Osteocyte (in vitro differentiated cells): ENCODE data around the gene DEPP1. TPM values are rescaled to one million over a fixed set of nuclear protein-coding genes. Genes with fewer than 3 reads are reported as not detected.

Experiments used
- DNase-seq: peaks from one replicate; pipeline ENCODE4 v3.0.0; 2021; ENCODE audit warnings: mixed read lengths; ENCODE audit not compliant: unreplicated experiment; ENCODE audit errors: extremely low spot score
- H3K27ac Mint-ChIP-seq: one replicate; pipeline ENCODE4 v1.8.0; 2021; ENCODE audit warnings: mild to moderate bottlenecking, mixed read lengths; ENCODE audit not compliant: unreplicated experiment
- H3K27me3 Mint-ChIP-seq: one replicate; pipeline ENCODE4 v1.8.0; 2021; ENCODE audit warnings: mixed read lengths; ENCODE audit not compliant: unreplicated experiment
- H3K36me3 Mint-ChIP-seq: one replicate; pipeline ENCODE4 v1.8.0; 2021; ENCODE audit warnings: mixed read lengths; ENCODE audit not compliant: unreplicated experiment
- H3K4me1 Mint-ChIP-seq: one replicate; pipeline ENCODE4 v1.8.0; 2021; ENCODE audit warnings: mixed read lengths; ENCODE audit not compliant: unreplicated experiment
- H3K4me3 Mint-ChIP-seq: one replicate; pipeline ENCODE4 v1.8.0; 2021; ENCODE audit warnings: mild to moderate bottlenecking, moderate library complexity, mixed read lengths; ENCODE audit not compliant: unreplicated experiment
- H3K9me3 Mint-ChIP-seq: one replicate; pipeline ENCODE4 v1.8.0; 2021; ENCODE audit warnings: mixed read lengths; ENCODE audit not compliant: unreplicated experiment
- total RNA-seq: library from RNA; stranded (reverse); gene quantifications from 2 replicates; pipeline ENCODE4 v1.2.1, GENCODE V29; 2021
- TF ChIP-seq, protein P1 (sequence below): fragments of 200-600 bp; sonication (generic); IDR thresholded peaks from 2 replicates; pipeline ENCODE4 v1.5.0; 2021; ENCODE audit warnings: antibody characterized with exemption, mild to moderate bottlenecking, moderate library complexity

Gene DEPP1
- total RNA-seq, 1 donor from 2014 or later: 10.3 TPM

DNA sequence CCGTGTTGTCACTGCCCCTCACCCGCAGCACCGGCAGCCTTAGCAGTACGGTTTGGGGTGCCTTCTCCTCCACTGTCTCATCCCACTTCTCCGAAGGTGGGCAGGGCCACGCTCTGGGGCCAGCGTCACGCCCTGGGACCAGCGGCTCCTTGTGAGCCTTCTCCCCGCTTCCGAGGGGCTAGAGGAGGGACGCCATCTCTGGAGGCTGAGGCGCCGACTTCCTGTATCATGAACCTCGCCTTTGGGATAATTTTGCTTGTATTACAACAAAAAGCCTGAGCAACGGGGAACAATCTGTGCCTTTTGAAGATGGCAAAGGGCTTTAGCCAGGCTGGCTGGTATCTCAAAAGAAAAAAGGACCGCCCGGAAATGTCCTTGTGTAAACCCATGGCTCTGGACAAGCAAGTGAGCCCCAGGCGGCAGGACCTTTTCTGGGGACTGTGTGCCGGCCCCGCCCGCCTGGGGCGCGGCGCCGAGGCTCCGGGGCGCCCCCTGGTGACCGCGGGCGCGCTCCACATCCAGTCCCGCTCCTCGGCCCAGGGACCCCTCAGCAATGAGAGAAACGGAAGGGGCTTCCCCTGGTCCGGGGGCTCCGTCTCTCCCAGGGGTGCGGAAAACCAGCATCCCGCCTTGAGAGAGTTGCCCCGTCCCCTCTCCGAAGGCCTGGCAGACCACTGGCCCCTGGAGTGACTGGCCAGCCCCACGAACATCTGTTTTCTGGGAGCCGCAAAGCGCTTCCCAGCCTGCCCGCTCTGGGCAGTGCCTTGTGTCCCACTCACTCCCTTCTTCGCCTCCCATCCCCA, 3.8 kb downstream of the DEPP1 start:
- H3K4me3 Mint-ChIP-seq: peak overlapping the region; percentile 29
- H3K27ac Mint-ChIP-seq: peak overlapping the region; percentile 57
- no peaks in the 10 kb centered on the region for H3K27me3 Mint-ChIP-seq
- peaks cover 54% of the 10 kb centered on the region for H3K4me1 Mint-ChIP-seq
- peak; percentile 90 for DNase-seq
- no peaks in the 10 kb centered on the region for H3K9me3 Mint-ChIP-seq
- H3K36me3 Mint-ChIP-seq: peaks cover 7% of the 10 kb centered on the region
- TF ChIP-seq, protein P1, sequence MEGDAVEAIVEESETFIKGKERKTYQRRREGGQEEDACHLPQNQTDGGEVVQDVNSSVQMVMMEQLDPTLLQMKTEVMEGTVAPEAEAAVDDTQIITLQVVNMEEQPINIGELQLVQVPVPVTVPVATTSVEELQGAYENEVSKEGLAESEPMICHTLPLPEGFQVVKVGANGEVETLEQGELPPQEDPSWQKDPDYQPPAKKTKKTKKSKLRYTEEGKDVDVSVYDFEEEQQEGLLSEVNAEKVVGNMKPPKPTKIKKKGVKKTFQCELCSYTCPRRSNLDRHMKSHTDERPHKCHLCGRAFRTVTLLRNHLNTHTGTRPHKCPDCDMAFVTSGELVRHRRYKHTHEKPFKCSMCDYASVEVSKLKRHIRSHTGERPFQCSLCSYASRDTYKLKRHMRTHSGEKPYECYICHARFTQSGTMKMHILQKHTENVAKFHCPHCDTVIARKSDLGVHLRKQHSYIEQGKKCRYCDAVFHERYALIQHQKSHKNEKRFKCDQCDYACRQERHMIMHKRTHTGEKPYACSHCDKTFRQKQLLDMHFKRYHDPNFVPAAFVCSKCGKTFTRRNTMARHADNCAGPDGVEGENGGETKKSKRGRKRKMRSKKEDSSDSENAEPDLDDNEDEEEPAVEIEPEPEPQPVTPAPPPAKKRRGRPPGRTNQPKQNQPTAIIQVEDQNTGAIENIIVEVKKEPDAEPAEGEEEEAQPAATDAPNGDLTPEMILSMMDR: peak; percentile 98

DNA sequence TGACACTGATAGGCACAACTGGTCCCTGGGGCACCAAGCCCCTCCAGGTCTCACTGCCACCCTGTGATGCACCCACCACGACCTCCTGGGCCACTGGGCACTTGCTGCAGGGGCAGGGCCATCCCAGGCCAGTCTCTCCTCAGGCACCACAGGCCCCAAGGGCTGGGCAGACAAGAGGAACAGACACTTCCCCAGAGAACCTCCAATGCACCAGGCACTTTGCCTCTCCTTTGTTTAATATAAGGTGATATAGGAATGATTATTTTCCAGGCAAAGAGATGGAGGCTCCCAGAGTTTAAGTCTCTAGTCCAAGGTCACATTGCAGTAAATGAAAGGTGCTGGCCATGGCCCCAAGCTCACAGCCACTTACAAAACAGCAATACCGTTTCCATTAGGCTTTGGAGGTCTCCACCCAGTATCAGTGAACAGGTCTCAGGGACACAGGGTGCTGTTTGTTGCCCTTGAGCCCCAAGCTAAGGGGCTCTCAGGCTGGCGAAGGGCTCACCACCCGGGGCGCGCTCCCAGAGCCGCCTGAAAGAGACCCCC, 4.5 kb downstream of the DEPP1 start:
- no peaks in the 10 kb centered on the region for H3K9me3 Mint-ChIP-seq
- no peak overlapping the region for H3K4me3 Mint-ChIP-seq

DNA sequence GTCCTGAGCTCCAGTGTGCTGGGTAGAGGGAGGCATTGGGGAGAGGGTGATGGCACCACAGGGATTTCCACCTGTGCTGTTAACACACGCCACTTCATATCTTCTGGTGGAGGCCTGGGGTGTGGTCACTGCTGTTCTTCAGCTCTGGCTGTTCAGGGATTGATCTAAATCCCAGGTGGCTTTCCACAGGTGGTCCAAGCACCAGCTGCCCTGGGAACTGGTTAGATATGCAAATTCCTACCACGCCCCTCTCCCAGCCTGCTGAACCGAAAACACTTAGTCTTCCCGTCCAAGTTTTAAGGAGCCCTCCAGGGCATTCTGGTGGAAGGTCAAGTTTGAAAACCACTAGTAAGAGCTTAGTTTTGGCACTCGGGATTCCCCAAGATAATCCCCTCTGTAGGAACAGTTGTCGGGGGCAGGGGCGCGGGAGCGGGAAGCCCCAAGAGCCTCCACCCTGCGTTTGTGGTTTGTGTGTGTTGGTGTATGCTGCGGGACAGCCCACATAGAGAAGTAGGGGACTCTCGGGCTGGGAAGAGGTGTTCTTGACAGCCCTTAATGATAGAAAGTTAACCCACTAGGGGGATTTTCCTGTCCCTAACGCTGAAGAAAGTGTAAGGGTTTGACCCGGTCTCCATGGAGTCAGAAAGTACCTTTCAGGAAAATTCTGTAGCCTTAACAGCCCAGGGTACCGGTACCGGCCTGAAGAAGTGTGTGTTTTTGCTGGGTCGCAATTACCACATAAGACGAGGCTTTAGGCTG, 5.1 kb downstream of the DEPP1 start:
- Mint-ChIP-seq H3K27me3 (no peaks in the 10 kb centered on the region), H3K9me3 (no peaks in the 10 kb centered on the region)
- TF ChIP-seq, protein P1: no peak

More for the DNA sequence above, 4.5 kb downstream of the DEPP1 start:
- peaks cover 7% of the 10 kb centered on the region for H3K36me3 Mint-ChIP-seq
- no peaks in the 10 kb centered on the region for H3K27me3 Mint-ChIP-seq
- H3K4me1 Mint-ChIP-seq: peaks cover 48% of the 10 kb centered on the region
- TF ChIP-seq, protein P1: no peak
- DNase-seq: no peak
- H3K27ac Mint-ChIP-seq: peak overlapping the region; percentile 57

DNA sequence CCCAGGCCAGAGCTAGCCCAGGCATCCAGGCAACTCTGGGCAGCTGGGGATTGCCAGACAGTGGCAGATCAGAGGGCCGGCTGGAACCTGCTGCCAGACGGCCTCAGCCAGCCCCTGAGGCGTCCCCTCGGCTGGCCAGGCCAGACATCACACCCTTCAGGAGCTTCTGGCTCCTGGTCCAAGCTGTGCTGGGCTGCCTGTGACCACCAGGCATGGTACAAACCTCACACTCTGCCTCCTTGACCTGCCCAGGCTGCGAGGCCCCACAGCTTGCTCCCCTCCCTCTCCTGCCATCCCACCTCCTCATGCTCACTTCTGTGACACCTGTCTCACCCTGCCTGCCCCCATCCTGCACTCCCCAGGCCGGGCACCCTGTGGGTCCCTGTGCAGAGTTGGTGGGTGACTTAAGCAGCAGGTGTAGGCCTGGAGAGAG, 5.7 kb downstream of the DEPP1 start:
- TF ChIP-seq, protein P1: no peak
- H3K9me3 Mint-ChIP-seq: no peaks in the 10 kb centered on the region
- no peak for DNase-seq
- peaks cover 7% of the 10 kb centered on the region for H3K36me3 Mint-ChIP-seq
- H3K4me1 Mint-ChIP-seq: peaks cover 41% of the 10 kb centered on the region
- H3K4me3 Mint-ChIP-seq: no peak overlapping the region
- no peak overlapping the region for H3K27ac Mint-ChIP-seq
- H3K27me3 Mint-ChIP-seq: no peaks in the 10 kb centered on the region

More for the DNA sequence above, 5.1 kb downstream of the DEPP1 start:
- H3K27ac Mint-ChIP-seq: no peak overlapping the region
- peaks cover 42% of the 10 kb centered on the region for H3K4me1 Mint-ChIP-seq
- H3K4me3 Mint-ChIP-seq: no peak overlapping the region
- peaks cover 7% of the 10 kb centered on the region for H3K36me3 Mint-ChIP-seq
- DNase-seq: no peak
